Activated CD4-positive, alpha-beta T cell treated with anti-CD3 and anti-CD28 coated beads for 24 hours (primary cell): Measurements from ENCODE around the gene TSR2.
A peak's percentile ranks its signal among the peaks of the same experiment; 100 is the strongest.

Source experiments
- DNase-seq, 2 donors: peaks; one replicate each; pipeline ENCODE4 v3.0.0-alpha.2; 2020; ENCODE audit warnings: low read depth in 2 of 2

TSR2 gene

GRCh38 chrX:54439960-54440871 is at the start of gene TSR2:
Gene TSR2 (plus strand): TSS chrX:54440404. CDS start chrX:54440422, 18 bp downstream.
- DNase-seq: peak; percentile 48 to 50

- no peak for DNase-seq
These were observed 43.1 kb upstream of the TSR2 start for GRCh38 chrX:54397113-54397512.

- no peak for DNase-seq
These were observed 32.9 kb upstream of the TSR2 start for GRCh38 chrX:54407266-54407665.

GRCh38 chrX:54411732-54412131 is 28.5 kb upstream of the TSR2 start:
- DNase-seq: no peak

- DNase-seq: no peak
These were observed 26.5 kb upstream of the TSR2 start for GRCh38 chrX:54413753-54414152.

- no peak for DNase-seq
These were observed 24.5 kb upstream of the TSR2 start for GRCh38 chrX:54415534-54416350.

GRCh38 chrX:54416965-54417364 is 23.2 kb upstream of the TSR2 start:
- no peak for DNase-seq

- DNase-seq: no peak
These were observed 20.5 kb upstream of the TSR2 start for GRCh38 chrX:54419559-54420302.

- no peak for DNase-seq
These were observed 18.0 kb upstream of the TSR2 start for GRCh38 chrX:54422168-54422567.

- no peak for DNase-seq
These were observed 16.9 kb upstream of the TSR2 start for GRCh38 chrX:54423161-54423888.

GRCh38 chrX:54427837-54428424 is 12.3 kb upstream of the TSR2 start:
- no peak for DNase-seq

GRCh38 chrX:54430519-54430918 is 9.7 kb upstream of the TSR2 start:
- no peak for DNase-seq

GRCh38 chrX:54435121-54435520 is 5.1 kb upstream of the TSR2 start:
- DNase-seq: no peak

GRCh38 chrX:54442790-54443189 is 2.6 kb downstream of the TSR2 start:
- no peak for DNase-seq

GRCh38 chrX:54444752-54445151 is 4.5 kb downstream of the TSR2 start:
- no peak for DNase-seq

- DNase-seq: no peak
These were observed 5.9 kb downstream of the TSR2 start for GRCh38 chrX:54446084-54446483.

GRCh38 chrX:54447461-54447860 is 7.3 kb downstream of the TSR2 start:
- no peak for DNase-seq

GRCh38 chrX:54449929-54450328 is 9.7 kb downstream of the TSR2 start:
- DNase-seq: no peak

GRCh38 chrX:54452920-54453319 is 12.7 kb downstream of the TSR2 start:
- no peak for DNase-seq

GRCh38 chrX:54470054-54470760 is 30.0 kb downstream of the TSR2 start:
- no peak for DNase-seq
